Spleen (tissue), 7 donors: ENCODE data around the gene SORCS2.

Source experiments
- CTCF ChIP-seq, 11 experiments: fragments of 200-600 bp in 7 of 11; fragments of 450-650 bp in 4 of 11; sonication (generic) in 4 of 11; IDR thresholded peaks in 8 of 11; conservative IDR thresholded peaks in 3 of 11; 1 replicate in 7 of 11; 2 replicates in 4 of 11; pipeline versions ENCODE4 v1.4.0 to v1.8.0; 2016 to 2021; ENCODE audit warnings: antibody characterized with exemption in 11 of 11, inconsistent platforms in 4 of 11, mild to moderate bottlenecking in 1 of 11
- POLR2A ChIP-seq, 3 donors: fragments of 450-650 bp; IDR thresholded peaks; one replicate each; pipeline ENCODE4 v1.5.1; 2017; ENCODE audit warnings: antibody characterized with exemption in 3 of 3, mild to moderate bottlenecking in 1 of 3
- POLR2AphosphoS5 ChIP-seq, 3 donors: sonication (generic); formaldehyde crosslinking; IDR thresholded peaks; one replicate each; pipeline ENCODE4 v1.5.1; 2017; ENCODE audit warnings: antibody characterized with exemption in 3 of 3
- donor health status: DM: no; HTN: no; CAD: no; lungs with moderate emphysema.
- donor health status: DM: no; HTN: no; CAD: no.
- donor health status: DM: no; HTN: no; CAD: no.

DNA sequence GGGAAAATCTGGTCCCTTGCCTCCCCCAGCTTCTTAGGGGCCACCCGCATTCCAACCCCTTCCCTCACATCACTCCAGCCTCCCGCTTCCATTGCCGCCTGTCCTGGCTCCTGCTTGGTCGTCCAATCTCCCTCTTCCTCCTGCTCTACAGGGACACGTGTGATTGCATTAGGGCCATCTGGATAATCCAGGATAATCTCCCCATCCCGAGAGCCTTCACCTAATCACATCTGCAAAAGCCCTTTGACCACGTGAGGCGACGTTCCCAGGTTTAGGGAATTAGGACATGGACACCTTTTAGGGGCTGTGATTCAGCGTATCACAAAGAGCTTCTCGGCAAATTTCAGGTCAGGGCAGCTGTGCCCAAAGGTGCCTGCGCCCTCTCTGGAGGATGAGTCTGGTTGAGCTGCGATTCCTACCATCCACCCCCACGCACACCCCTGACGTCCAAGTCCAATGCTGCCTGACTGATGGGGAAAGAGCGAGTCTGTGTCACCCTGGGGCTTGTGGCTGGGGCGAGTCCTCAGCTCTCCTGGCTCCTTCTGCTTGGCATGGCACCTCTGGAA lies 137.8 kb downstream of the SORCS2 start:
- no peak for TF ChIP-seq CTCF (IDR thresholded peaks at IDR 0.05 in 8 of 11, conservative IDR thresholded peaks at IDR 0.05 in 3 of 11)
- TF ChIP-seq POLR2AphosphoS5 (IDR thresholded peaks at IDR 0.05), result no peak
- TF ChIP-seq POLR2A (IDR thresholded peaks at IDR 0.05), result no peak
